ENCODE data around the gene CYSLTR1. TPM values are rescaled to one million over a fixed set of nuclear protein-coding genes. Genes with fewer than 3 reads are reported as not detected.

The CYSLTR1 gene, protein sequence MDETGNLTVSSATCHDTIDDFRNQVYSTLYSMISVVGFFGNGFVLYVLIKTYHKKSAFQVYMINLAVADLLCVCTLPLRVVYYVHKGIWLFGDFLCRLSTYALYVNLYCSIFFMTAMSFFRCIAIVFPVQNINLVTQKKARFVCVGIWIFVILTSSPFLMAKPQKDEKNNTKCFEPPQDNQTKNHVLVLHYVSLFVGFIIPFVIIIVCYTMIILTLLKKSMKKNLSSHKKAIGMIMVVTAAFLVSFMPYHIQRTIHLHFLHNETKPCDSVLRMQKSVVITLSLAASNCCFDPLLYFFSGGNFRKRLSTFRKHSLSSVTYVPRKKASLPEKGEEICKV
- 0.39 and 1.6 TPM in 2 replicates for total RNA-seq

DNA sequence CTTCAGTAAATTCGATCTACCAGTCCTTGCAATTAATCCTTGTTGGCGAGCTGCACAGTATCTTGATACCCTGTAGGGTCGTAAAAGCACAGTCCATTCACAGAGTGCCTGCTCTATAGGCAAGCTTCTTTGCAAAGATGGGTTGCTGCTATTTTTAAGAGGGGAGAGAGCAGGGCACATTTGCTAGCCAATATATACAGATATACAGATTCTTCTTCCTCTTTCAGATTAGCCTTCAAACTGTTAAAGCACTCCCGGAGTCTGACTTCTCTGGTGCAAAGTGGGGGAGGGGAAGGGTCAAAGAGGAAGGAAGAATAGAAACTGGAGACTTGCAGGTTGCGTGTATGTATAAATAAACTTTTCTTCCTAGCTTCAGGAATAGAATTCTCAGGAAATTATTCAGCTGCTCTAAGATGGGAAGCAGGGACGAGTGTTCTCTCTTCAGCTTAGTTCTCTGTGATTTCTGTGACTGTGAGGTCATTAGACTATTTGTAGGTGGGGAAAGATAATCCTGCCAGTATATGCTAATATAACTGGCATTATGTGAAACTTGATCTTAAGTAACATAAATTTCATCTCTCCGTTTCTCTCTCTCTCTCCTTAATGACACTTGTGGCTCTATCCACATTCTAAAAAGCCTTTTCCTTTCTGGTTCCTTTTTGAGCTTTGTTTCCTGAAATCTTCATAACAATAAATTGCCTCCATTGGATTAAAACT is at the start of gene CYSLTR1:
CYSLTR1 (minus strand) TSS at position 242 of the 717 bp plus-strand sequence. CDS start 53,865 bp downstream, outside the sequence.

Other genes starting within 250 kb of the CYSLTR1 start
- 344 and 383 TPM in 2 replicates for gene PGK1, start 223.4 kb downstream of the CYSLTR1 start, total RNA-seq
- gene TAF9B, start 188.0 kb downstream of the CYSLTR1 start, total RNA-seq: 36.5 and 48.8 TPM in 2 replicates